Neuronal stem cell (in vitro differentiated cells): ENCODE data around the gene ABCA7.

ENCODE experiments used
- DNase-seq: peaks from one replicate; pipeline ENCODE4 v3.0.0-alpha.2; 2013; ENCODE audit warnings: low spot score
- H2AFZ ChIP-seq: one replicate; pipeline ENCODE4 v1.6.1; 2013; ENCODE audit warnings: mild to moderate bottlenecking, low read length, inconsistent platforms
- H2AK5ac ChIP-seq: 2 replicates; pipeline ENCODE4 v1.6.1; 2013; ENCODE audit warnings: low read depth, mild to moderate bottlenecking, inconsistent platforms, low read length, moderate library complexity, mixed read lengths
- H2BK120ac ChIP-seq: 2 replicates; pipeline ENCODE4 v1.6.1; 2013; ENCODE audit warnings: low read depth, mild to moderate bottlenecking, inconsistent platforms, low read length, moderate library complexity, mixed read lengths
- H2BK12ac ChIP-seq: one replicate; pipeline ENCODE4 v1.6.1; 2013; ENCODE audit warnings: low read length, inconsistent platforms
- H2BK15ac ChIP-seq: 2 replicates; pipeline ENCODE4 v1.6.1; 2013; ENCODE audit warnings: mild to moderate bottlenecking, low read length, inconsistent platforms, mixed read lengths
- H2BK5ac ChIP-seq: one replicate; pipeline ENCODE4 v1.6.1; 2013; ENCODE audit warnings: inconsistent platforms, mild to moderate bottlenecking, low read length, moderate library complexity
- H3K14ac ChIP-seq: one replicate; pipeline ENCODE4 v1.6.1; 2013; ENCODE audit warnings: low read length, inconsistent platforms
- H3K18ac ChIP-seq: 2 replicates; pipeline ENCODE4 v1.6.1; 2013; ENCODE audit warnings: low read length, inconsistent platforms
- H3K23ac ChIP-seq: 2 replicates; pipeline ENCODE4 v1.6.1; 2013; ENCODE audit warnings: low read depth, mild to moderate bottlenecking, mixed read lengths, low read length, inconsistent platforms; ENCODE audit not compliant: poor library complexity
- H3K27ac ChIP-seq: replicated peaks from 3 replicates; pipeline ENCODE4 v1.5.1; 2013; ENCODE audit warnings: low read length, inconsistent platforms
- H3K27me3 ChIP-seq, 3 experiments: 2 replicates each; pipeline ENCODE4 v1.6.1; 2013; ENCODE audit warnings: low read length in 3 of 3, mild to moderate bottlenecking in 2 of 3, inconsistent platforms in 1 of 3, low read depth in 1 of 3, mixed read lengths in 1 of 3, moderate library complexity in 1 of 3; ENCODE audit not compliant: control insufficient read depth in 3 of 3, insufficient read depth in 3 of 3
- H3K36me3 ChIP-seq, 2 donors: replicated peaks in 1 of 2; 2 replicates each; pipeline ENCODE4 v1.6.1; 2013; ENCODE audit warnings: low read length in 2 of 2; ENCODE audit not compliant: control insufficient read depth in 2 of 2, insufficient read depth in 2 of 2
- H3K4ac ChIP-seq: 2 replicates; pipeline ENCODE4 v1.6.1; 2013; ENCODE audit warnings: inconsistent platforms, mild to moderate bottlenecking, low read length, moderate library complexity
- H3K4me1 ChIP-seq, 2 donors: 1 replicate in 1 of 2; 2 replicates in 1 of 2; pipeline ENCODE4 v1.6.1; 2013; ENCODE audit warnings: low read length in 2 of 2, low read depth in 1 of 2; ENCODE audit not compliant: control insufficient read depth in 2 of 2, insufficient read depth in 1 of 2
- H3K4me2 ChIP-seq: one replicate; pipeline ENCODE4 v1.6.1; 2013; ENCODE audit warnings: mild to moderate bottlenecking, low read length, inconsistent platforms; ENCODE audit not compliant: insufficient read depth, poor library complexity, severe bottlenecking
- H3K4me3 ChIP-seq, 2 donors: 2 replicates each; pipeline ENCODE4 v1.5.1; 2013; ENCODE audit warnings: low read length in 2 of 2, mild to moderate bottlenecking in 2 of 2, inconsistent platforms in 1 of 2, moderate library complexity in 1 of 2
- H3K79me1 ChIP-seq: one replicate; pipeline ENCODE4 v1.6.1; 2013; ENCODE audit warnings: low read depth, mild to moderate bottlenecking, inconsistent platforms, low read length, moderate library complexity
- H3K9ac ChIP-seq: one replicate; pipeline ENCODE4 v1.6.1; 2013; ENCODE audit warnings: mild to moderate bottlenecking, low read depth, low read length, inconsistent platforms; ENCODE audit not compliant: poor library complexity
- H3K9me3 ChIP-seq, 2 donors: replicated peaks in 1 of 2; 2 replicates each; pipeline versions ENCODE3 to v1.6.1; 2013; ENCODE audit warnings: low read length in 2 of 2, mild to moderate bottlenecking in 2 of 2, inconsistent platforms in 1 of 2, low read depth in 1 of 2, mixed read lengths in 1 of 2, moderate library complexity in 1 of 2; ENCODE audit not compliant: control insufficient read depth in 2 of 2, insufficient read depth in 1 of 2
- H4K8ac ChIP-seq: one replicate; pipeline ENCODE4 v1.6.1; 2013; ENCODE audit warnings: low read depth, mild to moderate bottlenecking, inconsistent platforms, low read length, moderate library complexity
- H4K91ac ChIP-seq: one replicate; pipeline ENCODE4 v1.6.1; 2013; ENCODE audit warnings: low read length, low read depth, mild to moderate bottlenecking, inconsistent platforms; ENCODE audit not compliant: poor library complexity
- WGBS, 2 donors: extraction: QIAGEN DNeasy Blood & Tissue Kit; methylation state at CpG; one replicate each; pipeline ENCODE4 v1.1.7; 2013; ENCODE audit warnings: missing lambda C conversion rate in 2 of 2, mixed read lengths in 1 of 2; ENCODE audit not compliant: insufficient read length in 2 of 2, insufficient replicate concordance in 1 of 2; ENCODE audit errors: extremely low coverage in 2 of 2; 5-methylcytosine and 5-hydroxymethylcytosine counted together

The ABCA7 gene

GRCh38 chr19:1073956-1074517 lies 34.1 kb downstream of the ABCA7 start:
- no peak overlapping the region for H3K27ac ChIP-seq
- H3K23ac ChIP-seq, result no peak overlapping the region
- no peak overlapping the region for H3K18ac ChIP-seq
- no peak overlapping the region for H2BK15ac ChIP-seq
- peak overlapping the region in 1 of 2 donors; percentile 54 for H3K4me3 ChIP-seq
- peak overlapping the region; percentile 60 for H3K9ac ChIP-seq
- no peak overlapping the region for H3K4me2 ChIP-seq
- peaks cover 2 to 12% (median 11%) of the 10 kb centered on the region in 3 experiments for H3K27me3 ChIP-seq
- no peaks in the 10 kb centered on the region for H3K4me1 ChIP-seq
- no peak overlapping the region for H2BK120ac ChIP-seq
- no peak for DNase-seq
- H3K9me3 ChIP-seq, result no peaks in the 10 kb centered on the region
- H2BK5ac ChIP-seq, result peak overlapping the region; percentile 53
- H3K79me1 ChIP-seq, result peaks cover 8% of the 10 kb centered on the region
- peaks cover 6 to 31% of the 10 kb centered on the region in 2 donors for H3K36me3 ChIP-seq
- H2AFZ ChIP-seq, result no peak overlapping the region
- H4K8ac ChIP-seq, result no peak overlapping the region
- H3K4ac ChIP-seq, result no peak overlapping the region
- no peak overlapping the region for H4K91ac ChIP-seq
- peak overlapping the region; percentile 41 for H2BK12ac ChIP-seq
- no CpG with 5 or more reads among the region's 28 CpGs for WGBS, 2 donors
- no peak overlapping the region for H3K14ac ChIP-seq
- H2AK5ac ChIP-seq, result no peak overlapping the region

GRCh38 chr19:1074544-1075283 lies 34.8 kb downstream of the ABCA7 start:
- Histone ChIP-seq H3K9me3 (no peaks in the 10 kb centered on the region), H2AFZ (no peak overlapping the region), H2BK15ac (no peak overlapping the region), H2AK5ac (no peak overlapping the region), H3K79me1 (peaks cover 8% of the 10 kb centered on the region), H2BK12ac (no peak overlapping the region), H3K4me3 (no peak overlapping the region), H3K27ac (no peak overlapping the region), H3K14ac (no peak overlapping the region), H3K4me2 (no peak overlapping the region), H3K36me3 (peaks cover 6 to 37% of the 10 kb centered on the region in 2 donors), H4K8ac (no peak overlapping the region), H3K4ac (no peak overlapping the region), H3K4me1 (no peaks in the 10 kb centered on the region), H4K91ac (no peak overlapping the region), H3K18ac (no peak overlapping the region), H2BK5ac (no peak overlapping the region), H2BK120ac (no peak overlapping the region), H3K27me3 (peaks cover 2 to 9% (median 4%) of the 10 kb centered on the region in 3 experiments), H3K23ac (no peak overlapping the region), H3K9ac (no peak overlapping the region)
- no peak for DNase-seq
- no CpG with 5 or more reads among the region's 54 CpGs for WGBS, 2 donors

- Histone ChIP-seq H2AK5ac (no peak overlapping the region), H3K4me2 (no peak overlapping the region), H2BK120ac (no peak overlapping the region), H2AFZ (no peak overlapping the region), H3K23ac (no peak overlapping the region), H4K8ac (no peak overlapping the region), H3K14ac (no peak overlapping the region), H3K18ac (no peak overlapping the region), H4K91ac (no peak overlapping the region), H3K9ac (no peak overlapping the region), H2BK5ac (no peak overlapping the region), H3K4me3 (peak overlapping the region in 1 of 2 donors; percentile 6), H2BK12ac (no peak overlapping the region), H2BK15ac (no peak overlapping the region), H3K27ac (no peak overlapping the region), H3K27me3 (peaks cover 0 to 4% (median 3%) of the 10 kb centered on the region in 3 experiments), H3K9me3 (no peaks in the 10 kb centered on the region), H3K4me1 (no peaks in the 10 kb centered on the region), H3K36me3 (peaks cover 6 to 49% of the 10 kb centered on the region in 2 donors), H3K4ac (no peak overlapping the region), H3K79me1 (peaks cover 5% of the 10 kb centered on the region)
- DNase-seq, result no peak
- WGBS, 2 donors, result no CpG with 5 or more reads among the region's 4 CpGs
Measured at GRCh38 chr19:1076046-1076386, 36.1 kb downstream of the ABCA7 start.

- Histone ChIP-seq H4K8ac (no peak overlapping the region), H3K79me1 (peaks cover 5% of the 10 kb centered on the region), H2AK5ac (no peak overlapping the region), H3K27ac (no peak overlapping the region), H2AFZ (no peak overlapping the region), H2BK15ac (no peak overlapping the region), H3K14ac (no peak overlapping the region), H2BK120ac (no peak overlapping the region), H3K36me3 (peaks cover 6 to 53% of the 10 kb centered on the region in 2 donors), H3K9ac (no peak overlapping the region), H3K9me3 (no peaks in the 10 kb centered on the region), H4K91ac (no peak overlapping the region), H3K4me1 (no peaks in the 10 kb centered on the region), H2BK12ac (no peak overlapping the region), H3K4me2 (no peak overlapping the region), H2BK5ac (no peak overlapping the region), H3K27me3 (no peaks in the 10 kb centered on the region), H3K23ac (no peak overlapping the region), H3K4ac (no peak overlapping the region), H3K4me3 (no peak overlapping the region), H3K18ac (no peak overlapping the region)
- DNase-seq, result no peak
- no CpG with 5 or more reads among the region's 16 CpGs for WGBS, 2 donors
Measured at GRCh38 chr19:1076951-1077350, 37.0 kb downstream of the ABCA7 start.
